HL-60 (cell line): ENCODE measurements around the gene CDYL.

Source experiments
- CTCF ChIP-seq: IDR thresholded peaks from one replicate; pipeline ENCODE4 v1.5.1; 2011; ENCODE audit warnings: low read length, control low read depth, inconsistent platforms; ENCODE audit not compliant: insufficient read depth
- GABPA ChIP-seq: IDR thresholded peaks from 2 replicates; pipeline ENCODE4 v1.6.1; 2012; ENCODE audit warnings: low read depth
- POLR2AphosphoS5 ChIP-seq: IDR thresholded peaks from 2 replicates; pipeline ENCODE4 v1.6.1; 2012; ENCODE audit warnings: low read depth
- REST ChIP-seq: IDR thresholded peaks from 2 replicates; pipeline ENCODE4 v1.6.1; 2012; ENCODE audit warnings: low read depth; ENCODE audit not compliant: insufficient replicate concordance
- SPI1 ChIP-seq: IDR thresholded peaks from 2 replicates; pipeline ENCODE4 v1.6.1; 2012; ENCODE audit warnings: low read depth, mild to moderate bottlenecking, borderline replicate concordance

- TF ChIP-seq CTCF (no peak), GABPA (no peak), POLR2AphosphoS5 (no peak), REST (no peak), SPI1 (no peak)
Measured at GRCh38 chr6:4969609-4970285, 193.5 kb downstream of the CDYL start.
